HG03060 (cell line): ENCODE measurements around the gene KRTAP5-10.
"Not testable (repeated sequence)": the region's sequence is repeated elsewhere in the genome, so short reads cannot be mapped to it uniquely, and the experiment has no call there.

Experiments
- ATAC-seq: cut with Tn5 transposase; IDR thresholded peaks from one replicate; pipeline ENCODE4 v1.9.1; 2021; ENCODE audit warnings: low read depth, moderate number of reproducible peaks; ENCODE audit not compliant: unreplicated experiment

KRTAP5-10 gene

GRCh38 chr11:71606853-71607519 is 41.6 kb downstream of the KRTAP5-10 start:
- not testable (repeated sequence) for ATAC-seq

- ATAC-seq, result not testable (repeated sequence)
Measured at GRCh38 chr11:71607520-71608216, 42.3 kb downstream of the KRTAP5-10 start.

- ATAC-seq, result not testable (repeated sequence)
Measured at GRCh38 chr11:71608272-71608671, 42.9 kb downstream of the KRTAP5-10 start.

GRCh38 chr11:71611218-71611910 is 46.0 kb downstream of the KRTAP5-10 start:
- ATAC-seq, result not testable (repeated sequence)

- not testable (repeated sequence) for ATAC-seq
Measured at GRCh38 chr11:71613931-71614330, 48.6 kb downstream of the KRTAP5-10 start.

- not testable (repeated sequence) for ATAC-seq
Measured at GRCh38 chr11:71614366-71614917, 49.1 kb downstream of the KRTAP5-10 start.

GRCh38 chr11:71615003-71615402 is 49.6 kb downstream of the KRTAP5-10 start:
- ATAC-seq, result not testable (repeated sequence)
